NCI-H2171 (cell line): Measurements from ENCODE around the gene FTH1.

Experiments used
- DNase-seq: peaks from one replicate; lab custom pipeline; 2025; lab: John Stamatoyannopoulos, UW

The FTH1 gene

GRCh38 chr11:61916737-61917333 is 50.6 kb downstream of the FTH1 start:
- DNase-seq, result no peak

GRCh38 chr11:61914471-61915171 is 52.8 kb downstream of the FTH1 start:
- DNase-seq, result no peak
